ENCODE results near the gene CPNE4.

Gene CPNE4

DNA sequence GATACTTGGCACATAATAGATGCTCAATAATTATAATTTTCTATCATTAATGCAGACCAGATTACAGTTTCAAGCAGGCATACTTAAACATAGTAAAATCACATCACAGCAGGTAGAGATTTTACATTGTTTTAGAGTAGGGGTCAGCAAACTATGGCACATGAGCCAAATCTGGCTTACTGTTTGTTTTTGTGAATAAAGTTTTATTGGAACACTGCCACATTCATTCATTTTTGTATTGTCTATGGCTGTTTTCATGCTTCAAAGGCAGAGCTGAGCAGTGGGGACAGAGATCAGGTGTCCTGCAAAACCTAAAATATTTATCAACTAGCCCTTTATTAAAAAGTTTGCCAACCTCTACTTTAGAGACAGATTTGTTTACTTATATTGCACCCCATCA, 342.5 kb downstream of the CPNE4 start:
- TF ChIP-seq SPI1 (IDR thresholded peaks at IDR 0.05; ENCODE audit: low read depth, low read length) = no peak
- no peak for TF ChIP-seq TAF1 (IDR thresholded peaks at IDR 0.05; ENCODE audit: low read depth, low read length)
- no peak for TF ChIP-seq POU2F2 (IDR thresholded peaks at IDR 0.05; ENCODE audit: low read depth, low read length)
- no peak for TF ChIP-seq POLR2A (IDR thresholded peaks at IDR 0.05; ENCODE audit: low read depth, low read length)
- no peak for TF ChIP-seq PAX5 (IDR thresholded peaks at IDR 0.05; ENCODE audit: insufficient read depth, low read length, severe bottlenecking)
- no peak for TF ChIP-seq POLR2AphosphoS5 (IDR thresholded peaks at IDR 0.05; ENCODE audit: low read depth, low read length)
- no peak for FAIRE-seq
- DNase-seq (ENCODE audit: insufficient read length, low spot score) = no peak

DNA sequence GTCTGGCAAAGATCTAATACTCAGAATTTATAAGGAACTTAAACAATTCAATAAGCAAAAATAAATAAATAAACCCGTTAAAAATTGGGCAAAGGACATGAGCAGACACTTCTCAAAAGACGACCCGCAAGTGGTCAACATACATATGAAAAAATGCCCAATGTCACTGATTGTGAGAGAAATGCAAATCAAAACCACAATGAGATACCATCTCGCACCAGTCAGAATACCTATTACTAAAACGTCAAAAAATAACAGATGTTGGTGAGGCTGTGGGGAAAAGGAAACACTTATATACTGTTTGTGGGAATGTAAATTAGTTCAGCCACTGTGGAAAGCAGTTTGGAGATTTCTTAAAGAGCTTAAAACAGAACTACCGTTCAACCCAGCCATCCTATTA, 344.0 kb downstream of the CPNE4 start:
- TF ChIP-seq SPI1 (IDR thresholded peaks at IDR 0.05; ENCODE audit: low read depth, low read length) (no peak), PAX5 (IDR thresholded peaks at IDR 0.05; ENCODE audit: insufficient read depth, low read length, severe bottlenecking) (no peak), POLR2AphosphoS5 (IDR thresholded peaks at IDR 0.05; ENCODE audit: low read depth, low read length) (no peak), POU2F2 (IDR thresholded peaks at IDR 0.05; ENCODE audit: low read depth, low read length) (no peak), TAF1 (IDR thresholded peaks at IDR 0.05; ENCODE audit: low read depth, low read length) (no peak), POLR2A (IDR thresholded peaks at IDR 0.05; ENCODE audit: low read depth, low read length) (no peak)
- FAIRE-seq (no peak), DNase-seq (ENCODE audit: insufficient read length, low spot score) (no peak)

DNA sequence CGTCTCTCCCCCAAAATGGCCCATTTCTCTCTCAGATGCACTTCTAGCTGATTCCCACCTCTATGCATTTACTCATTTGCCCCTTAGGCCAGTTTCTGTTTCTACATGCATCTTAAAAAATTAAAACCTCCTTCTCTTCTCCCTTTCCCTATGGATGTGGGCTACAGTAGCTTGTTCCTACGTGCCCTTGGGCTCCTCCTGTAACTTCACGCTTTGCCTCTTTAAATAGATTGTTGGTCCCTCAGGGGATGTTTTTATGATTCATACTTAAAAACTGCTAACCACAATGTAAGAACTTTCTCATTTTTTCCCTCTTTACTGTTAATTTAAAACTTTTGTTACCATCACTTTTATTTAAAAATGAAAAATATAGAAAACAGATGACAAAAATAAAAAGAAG, 346.4 kb downstream of the CPNE4 start:
- FAIRE-seq (no peak), DNase-seq (ENCODE audit: insufficient read length, low spot score) (no peak)
- TF ChIP-seq TAF1 (IDR thresholded peaks at IDR 0.05; ENCODE audit: low read depth, low read length) (no peak), POU2F2 (IDR thresholded peaks at IDR 0.05; ENCODE audit: low read depth, low read length) (no peak), POLR2AphosphoS5 (IDR thresholded peaks at IDR 0.05; ENCODE audit: low read depth, low read length) (no peak), POLR2A (IDR thresholded peaks at IDR 0.05; ENCODE audit: low read depth, low read length) (no peak), PAX5 (IDR thresholded peaks at IDR 0.05; ENCODE audit: insufficient read depth, low read length, severe bottlenecking) (no peak), SPI1 (IDR thresholded peaks at IDR 0.05; ENCODE audit: low read depth, low read length) (no peak)

DNA sequence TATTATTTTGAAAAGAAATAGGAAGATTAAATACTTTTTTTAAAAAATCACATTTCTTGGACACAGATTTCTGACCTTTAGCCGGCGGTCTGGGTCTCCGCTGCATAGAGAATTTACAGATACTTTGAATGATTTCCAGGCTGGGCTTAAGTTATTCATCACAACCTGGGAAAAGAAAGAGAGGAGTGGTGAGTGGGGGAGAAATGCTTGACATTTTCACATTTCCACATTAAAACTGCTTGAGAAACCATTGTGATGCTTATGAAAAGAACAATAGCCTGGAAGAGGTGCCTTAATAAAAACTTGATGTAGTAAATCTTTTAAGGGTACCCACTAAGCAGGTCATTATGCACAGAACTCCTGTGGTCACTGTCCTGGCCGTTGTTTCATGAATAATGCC, 365.2 kb downstream of the CPNE4 start:
- FAIRE-seq (no peak), DNase-seq (ENCODE audit: insufficient read length, low spot score) (no peak)
- TF ChIP-seq PAX5 (IDR thresholded peaks at IDR 0.05; ENCODE audit: insufficient read depth, low read length, severe bottlenecking) = no peak
- no peak for TF ChIP-seq SPI1 (IDR thresholded peaks at IDR 0.05; ENCODE audit: low read depth, low read length)
- TF ChIP-seq POU2F2 (IDR thresholded peaks at IDR 0.05; ENCODE audit: low read depth, low read length) = no peak
- no peak for TF ChIP-seq TAF1 (IDR thresholded peaks at IDR 0.05; ENCODE audit: low read depth, low read length)
- TF ChIP-seq POLR2AphosphoS5 (IDR thresholded peaks at IDR 0.05; ENCODE audit: low read depth, low read length) = no peak
- TF ChIP-seq POLR2A (IDR thresholded peaks at IDR 0.05; ENCODE audit: low read depth, low read length) = no peak

DNA sequence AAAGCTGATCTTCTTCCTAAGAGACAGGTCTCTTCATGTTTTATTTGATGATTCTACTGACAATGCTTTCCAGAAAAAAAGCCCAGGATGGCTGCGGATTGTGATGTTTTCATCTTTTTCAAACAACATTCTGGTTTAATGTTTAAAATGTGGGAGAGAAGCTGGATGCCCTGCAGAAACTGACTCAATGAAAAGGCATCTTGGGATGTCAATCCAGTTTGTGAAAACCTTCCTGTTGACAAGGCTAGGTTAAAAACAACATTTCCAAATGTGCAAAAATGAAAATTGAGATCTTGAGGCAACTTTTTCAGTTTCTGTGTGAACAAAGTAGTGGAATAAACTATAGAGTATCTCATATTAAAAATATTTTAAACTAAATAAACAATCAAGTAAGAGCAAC, 376.0 kb downstream of the CPNE4 start:
- FAIRE-seq = no peak

DNA sequence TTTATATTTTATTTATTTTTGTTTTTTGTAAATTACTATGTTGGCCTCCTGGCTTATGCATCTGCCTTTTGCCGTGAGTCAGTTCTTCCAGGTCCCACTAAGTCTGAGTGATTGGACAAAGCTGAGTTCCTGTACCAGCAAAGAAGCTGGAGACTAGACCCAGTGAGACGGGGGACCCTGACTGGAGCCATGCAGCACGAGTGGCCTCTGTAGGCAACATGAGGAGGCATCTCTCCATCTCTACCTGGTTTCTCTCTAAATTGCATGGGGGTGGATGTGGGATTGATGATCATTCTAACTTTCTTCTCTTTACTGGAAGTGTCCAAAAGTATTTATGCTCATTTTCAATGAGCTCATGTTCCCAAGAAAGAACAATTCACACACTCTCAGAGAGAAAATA, 376.7 kb downstream of the CPNE4 start:
- no peak for DNase-seq (ENCODE audit: insufficient read length, low spot score)
- FAIRE-seq = no peak
- no peak for TF ChIP-seq SPI1 (IDR thresholded peaks at IDR 0.05; ENCODE audit: low read depth, low read length)
- TF ChIP-seq POLR2A (IDR thresholded peaks at IDR 0.05; ENCODE audit: low read depth, low read length) = no peak
- no peak for TF ChIP-seq POU2F2 (IDR thresholded peaks at IDR 0.05; ENCODE audit: low read depth, low read length)
- no peak for TF ChIP-seq PAX5 (IDR thresholded peaks at IDR 0.05; ENCODE audit: insufficient read depth, low read length, severe bottlenecking)
- no peak for TF ChIP-seq POLR2AphosphoS5 (IDR thresholded peaks at IDR 0.05; ENCODE audit: low read depth, low read length)
- no peak for TF ChIP-seq TAF1 (IDR thresholded peaks at IDR 0.05; ENCODE audit: low read depth, low read length)

More for the DNA sequence above, 376.0 kb downstream of the CPNE4 start:
- no peak for DNase-seq (ENCODE audit: insufficient read length, low spot score)
- TF ChIP-seq SPI1 (IDR thresholded peaks at IDR 0.05; ENCODE audit: low read depth, low read length) (no peak), PAX5 (IDR thresholded peaks at IDR 0.05; ENCODE audit: insufficient read depth, low read length, severe bottlenecking) (no peak), POLR2A (IDR thresholded peaks at IDR 0.05; ENCODE audit: low read depth, low read length) (no peak), POU2F2 (IDR thresholded peaks at IDR 0.05; ENCODE audit: low read depth, low read length) (no peak), TAF1 (IDR thresholded peaks at IDR 0.05; ENCODE audit: low read depth, low read length) (no peak), POLR2AphosphoS5 (IDR thresholded peaks at IDR 0.05; ENCODE audit: low read depth, low read length) (no peak)

DNA sequence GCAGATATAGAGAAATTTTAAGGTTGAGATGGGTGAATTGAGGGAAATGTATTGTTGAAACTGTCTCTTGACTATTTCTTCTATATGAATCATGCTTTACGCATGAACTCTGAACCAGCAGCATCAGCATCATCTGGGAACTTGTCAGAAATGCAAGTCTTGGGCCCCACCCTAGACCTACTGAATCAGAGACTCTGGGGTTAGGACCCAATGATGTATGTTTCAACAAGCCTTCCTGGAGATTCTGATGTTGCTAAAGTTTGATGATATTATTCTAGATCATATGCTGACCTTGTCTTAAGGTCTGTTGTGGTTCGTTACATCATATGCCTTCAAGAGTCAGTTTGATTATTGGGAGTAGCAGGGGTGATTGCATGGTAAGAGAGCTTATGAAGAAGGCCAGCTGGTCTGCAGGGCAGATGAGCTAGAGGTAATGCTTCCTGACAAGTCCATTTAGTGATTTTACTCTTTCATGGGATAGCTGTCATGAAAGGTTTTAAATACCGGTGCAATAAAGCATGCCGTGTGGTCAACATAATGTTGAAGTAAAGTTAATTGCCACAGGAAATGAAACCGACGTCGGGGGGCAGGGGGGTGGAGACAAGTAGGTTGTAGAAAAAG, 379.6 kb downstream of the CPNE4 start:
- TF ChIP-seq PAX5 (IDR thresholded peaks at IDR 0.05; ENCODE audit: insufficient read depth, low read length, severe bottlenecking) (no peak), POLR2A (IDR thresholded peaks at IDR 0.05; ENCODE audit: low read depth, low read length) (no peak), POU2F2 (IDR thresholded peaks at IDR 0.05; ENCODE audit: low read depth, low read length) (no peak), SPI1 (IDR thresholded peaks at IDR 0.05; ENCODE audit: low read depth, low read length) (no peak), TAF1 (IDR thresholded peaks at IDR 0.05; ENCODE audit: low read depth, low read length) (no peak), POLR2AphosphoS5 (IDR thresholded peaks at IDR 0.05; ENCODE audit: low read depth, low read length) (no peak)
- no peak for DNase-seq (ENCODE audit: insufficient read length, low spot score)
- no peak for FAIRE-seq

DNA sequence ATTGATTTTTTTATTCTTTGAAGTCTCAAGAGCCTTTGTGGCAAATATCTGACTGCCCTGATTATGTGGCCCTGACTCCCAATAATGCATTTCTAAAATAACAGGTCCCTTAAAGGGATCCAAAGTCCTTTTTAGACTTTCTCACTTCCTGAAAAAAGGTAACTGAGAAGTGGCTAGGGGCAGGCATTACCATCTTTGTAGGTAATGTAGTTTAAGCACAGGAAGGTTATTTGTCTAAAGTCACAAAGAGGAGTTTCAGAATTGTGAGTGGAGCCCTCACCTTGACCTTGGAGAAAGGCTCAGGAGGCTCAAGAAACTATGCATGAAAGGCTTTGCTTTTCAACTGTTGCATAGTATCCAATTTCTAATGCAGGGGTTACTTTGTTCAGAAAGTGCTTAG, 389.2 kb downstream of the CPNE4 start:
- DNase-seq (ENCODE audit: insufficient read length, low spot score) = no peak
- FAIRE-seq = peak; percentile 5
- peak; percentile 60 for TF ChIP-seq SPI1 (IDR thresholded peaks at IDR 0.05; ENCODE audit: low read depth, low read length)
- TF ChIP-seq TAF1 (IDR thresholded peaks at IDR 0.05; ENCODE audit: low read depth, low read length) = no peak

DNA sequence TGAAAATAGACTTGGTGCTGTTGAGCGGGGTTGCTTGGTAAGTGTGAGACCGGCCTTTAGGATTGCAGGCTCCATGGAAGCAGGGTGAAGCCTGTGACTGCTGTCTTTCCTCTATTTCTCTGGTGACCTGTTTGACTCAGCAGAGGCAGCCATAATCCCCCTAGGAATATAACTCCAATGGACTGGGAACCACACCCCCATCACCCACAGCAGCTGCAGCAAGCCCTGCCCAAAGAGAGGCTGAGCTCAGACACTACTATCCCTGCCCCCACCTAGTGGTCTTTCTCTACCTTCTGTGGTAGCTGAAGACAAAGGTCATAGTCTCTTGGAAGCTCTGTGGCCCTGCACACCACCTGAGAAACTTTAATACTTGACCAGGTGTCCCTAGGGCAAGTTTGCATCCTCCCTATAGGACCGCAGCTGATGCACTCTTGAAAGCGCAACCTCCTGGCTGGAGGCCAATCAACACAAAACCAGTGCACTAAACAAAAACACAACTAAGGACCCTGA, 398.5 kb downstream of the CPNE4 start:
- TF ChIP-seq SPI1 (IDR thresholded peaks at IDR 0.05; ENCODE audit: low read depth, low read length) = no peak
- no peak for TF ChIP-seq POLR2A (IDR thresholded peaks at IDR 0.05; ENCODE audit: low read depth, low read length)
- TF ChIP-seq POU2F2 (IDR thresholded peaks at IDR 0.05; ENCODE audit: low read depth, low read length) = no peak
- no peak for TF ChIP-seq POLR2AphosphoS5 (IDR thresholded peaks at IDR 0.05; ENCODE audit: low read depth, low read length)
- no peak for TF ChIP-seq TAF1 (IDR thresholded peaks at IDR 0.05; ENCODE audit: low read depth, low read length)
- no peak for TF ChIP-seq PAX5 (IDR thresholded peaks at IDR 0.05; ENCODE audit: insufficient read depth, low read length, severe bottlenecking)
- no peak for DNase-seq (ENCODE audit: insufficient read length, low spot score)
- no peak for FAIRE-seq

DNA sequence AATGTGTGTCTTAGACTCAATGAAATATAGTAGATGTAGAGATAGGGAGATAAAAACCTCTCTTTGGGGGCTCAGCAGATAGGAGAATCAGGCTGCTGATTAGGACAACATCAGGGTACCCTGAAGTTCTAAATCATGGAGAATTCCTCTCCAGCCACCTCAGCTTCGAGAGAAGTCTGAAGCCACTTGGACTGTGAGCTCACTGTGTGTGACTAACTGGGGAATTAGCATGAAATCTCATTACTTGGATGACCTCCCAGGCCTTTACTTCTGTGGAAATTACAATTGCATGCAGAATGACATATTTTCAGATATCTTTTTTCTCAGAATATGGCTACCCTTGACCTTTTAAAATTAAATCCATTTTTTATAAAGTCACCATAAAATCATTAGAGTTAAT, 404.0 kb downstream of the CPNE4 start:
- no peak for DNase-seq (ENCODE audit: insufficient read length, low spot score)
- no peak for TF ChIP-seq POLR2AphosphoS5 (IDR thresholded peaks at IDR 0.05; ENCODE audit: low read depth, low read length)
- no peak for TF ChIP-seq TAF1 (IDR thresholded peaks at IDR 0.05; ENCODE audit: low read depth, low read length)
- TF ChIP-seq SPI1 (IDR thresholded peaks at IDR 0.05; ENCODE audit: low read depth, low read length) = no peak
- TF ChIP-seq POU2F2 (IDR thresholded peaks at IDR 0.05; ENCODE audit: low read depth, low read length) = no peak
- TF ChIP-seq POLR2A (IDR thresholded peaks at IDR 0.05; ENCODE audit: low read depth, low read length) = no peak
- TF ChIP-seq PAX5 (IDR thresholded peaks at IDR 0.05; ENCODE audit: insufficient read depth, low read length, severe bottlenecking) = no peak
- FAIRE-seq = peak; percentile 72

All from GM12891 (cell line).